GM21390 (cell line): ENCODE results near the gene SFXN5.

Experiments used
- ATAC-seq: cut with Tn5 transposase; IDR thresholded peaks from one replicate; pipeline ENCODE4 v1.9.1; 2021; ENCODE audit not compliant: unreplicated experiment

Gene SFXN5

GRCh38 chr2:72945450-72946019, 126.0 kb downstream of the SFXN5 start:
- ATAC-seq, result no peak

GRCh38 chr2:72944804-72945449, 126.6 kb downstream of the SFXN5 start:
- ATAC-seq, result no peak

GRCh38 chr2:72943540-72944395, 127.7 kb downstream of the SFXN5 start:
- ATAC-seq, result no peak

- no peak for ATAC-seq
Measured at GRCh38 chr2:72942881-72943418, 128.6 kb downstream of the SFXN5 start.

- no peak for ATAC-seq
Measured at GRCh38 chr2:72942293-72942692, 129.2 kb downstream of the SFXN5 start.

- ATAC-seq, result no peak
Measured at GRCh38 chr2:72940786-72941185, 130.7 kb downstream of the SFXN5 start.

- ATAC-seq, result no peak
Measured at GRCh38 chr2:72940361-72940760, 131.2 kb downstream of the SFXN5 start.

GRCh38 chr2:72938455-72938854, 133.1 kb downstream of the SFXN5 start:
- ATAC-seq, result no peak

GRCh38 chr2:72937356-72937669, 134.2 kb downstream of the SFXN5 start:
- no peak for ATAC-seq

- no peak for ATAC-seq
Measured at GRCh38 chr2:72936660-72937355, 134.7 kb downstream of the SFXN5 start.

GRCh38 chr2:72935611-72935957, 135.9 kb downstream of the SFXN5 start:
- ATAC-seq, result no peak

GRCh38 chr2:72934683-72935610, 136.6 kb downstream of the SFXN5 start:
- no peak for ATAC-seq

GRCh38 chr2:72933646-72934151, 137.8 kb downstream of the SFXN5 start:
- ATAC-seq, result no peak

GRCh38 chr2:72933207-72933606, 138.3 kb downstream of the SFXN5 start:
- no peak for ATAC-seq

- no peak for ATAC-seq
Measured at GRCh38 chr2:72932805-72933204, 138.7 kb downstream of the SFXN5 start.

- ATAC-seq, result no peak
Measured at GRCh38 chr2:72932045-72932740, 139.3 kb downstream of the SFXN5 start.

GRCh38 chr2:72931280-72931910, 140.1 kb downstream of the SFXN5 start:
- no peak for ATAC-seq

GRCh38 chr2:72929010-72929409, 142.5 kb downstream of the SFXN5 start:
- no peak for ATAC-seq
